Dermis microvascular lymphatic vessel endothelial cell (primary cell): Measurements from ENCODE around the gene PTCHD4. TPM values are rescaled to one million over a fixed set of nuclear protein-coding genes. Genes with fewer than 3 reads are reported as not detected.
A peak's percentile ranks its signal among the peaks of the same experiment; 100 is the strongest.

ENCODE experiments used
- DNase-seq, 2 donors: peaks; one replicate each; pipeline versions ENCODE4 v3.0.0 to v3.0.0-alpha.2; 2010; ENCODE audit warnings: low read depth in 2 of 2
- total RNA-seq: library from RNA; depleted of rRNA; stranded (reverse); fragments of >200 nt; gene quantifications from 2 replicates; pipeline ENCODE4 v1.2.1, GENCODE V29; 2014

The PTCHD4 gene
- total RNA-seq, 1 donor from 2014 or later, result 12.5 TPM

DNA sequence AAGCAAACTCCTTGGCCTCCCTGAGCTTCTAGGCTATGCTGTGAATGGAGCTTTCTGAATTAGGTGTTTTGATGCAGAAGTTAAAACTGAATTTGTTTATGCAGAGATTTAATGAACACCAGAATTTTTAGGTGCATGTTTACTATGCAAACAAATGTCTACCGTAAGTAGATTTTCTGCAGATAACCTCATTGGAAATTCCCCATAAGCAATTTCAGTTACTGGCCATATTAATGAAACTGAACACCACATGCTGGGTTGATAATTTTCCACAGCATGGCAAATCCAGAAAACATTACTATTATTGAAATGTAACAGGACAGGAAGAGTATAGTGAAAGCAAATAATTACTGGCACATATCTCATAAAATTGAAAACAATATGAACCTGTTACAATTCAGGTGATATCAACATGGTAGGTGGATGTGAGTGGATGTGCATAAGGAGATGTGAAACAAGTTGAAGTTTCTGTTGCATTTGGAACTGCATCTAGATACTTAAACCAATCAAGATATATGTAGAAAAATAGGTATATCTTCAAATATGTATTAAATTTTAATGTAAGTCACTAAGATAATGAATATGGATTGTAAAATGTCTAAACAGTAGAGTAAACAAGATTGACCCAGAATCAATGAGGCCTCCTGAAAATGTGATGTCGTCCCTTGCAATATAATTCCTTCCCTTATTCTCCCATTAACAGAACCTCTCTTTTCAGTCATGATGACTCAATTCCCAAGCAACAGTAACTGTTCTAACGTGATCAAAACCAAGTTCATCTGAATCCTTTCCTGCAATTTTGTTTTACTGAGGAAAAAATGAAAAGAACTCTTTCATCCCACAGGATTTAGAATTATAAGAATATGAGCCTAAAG, 11.0 kb downstream of the PTCHD4 start:
- DNase-seq, result peak in 1 of 2 donors; percentile 17

DNA sequence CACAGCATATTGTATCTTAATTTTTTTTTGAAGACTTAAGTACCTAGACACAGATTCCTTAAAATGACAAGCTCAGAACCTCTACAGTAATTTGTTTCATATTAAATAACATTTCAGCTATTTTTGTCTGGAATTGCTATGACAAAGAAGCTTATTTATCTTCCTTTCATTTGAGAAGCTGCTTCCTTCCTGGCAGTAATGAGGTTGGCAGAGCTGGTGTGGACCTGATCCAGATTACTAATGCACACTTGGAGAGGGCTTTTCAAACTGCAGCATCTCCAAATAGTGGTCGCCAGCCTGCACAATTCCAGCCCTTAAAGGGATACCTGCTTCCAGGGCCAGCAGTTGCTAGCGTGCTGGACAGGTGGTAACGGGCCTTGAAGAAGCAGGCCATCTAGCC, 12.1 kb downstream of the PTCHD4 start:
- peak; percentile 45 to 78 for DNase-seq

- no peak for DNase-seq
These were observed 18.3 kb downstream of the PTCHD4 start for GRCh38 chr6:48092550-48093217.

DNA sequence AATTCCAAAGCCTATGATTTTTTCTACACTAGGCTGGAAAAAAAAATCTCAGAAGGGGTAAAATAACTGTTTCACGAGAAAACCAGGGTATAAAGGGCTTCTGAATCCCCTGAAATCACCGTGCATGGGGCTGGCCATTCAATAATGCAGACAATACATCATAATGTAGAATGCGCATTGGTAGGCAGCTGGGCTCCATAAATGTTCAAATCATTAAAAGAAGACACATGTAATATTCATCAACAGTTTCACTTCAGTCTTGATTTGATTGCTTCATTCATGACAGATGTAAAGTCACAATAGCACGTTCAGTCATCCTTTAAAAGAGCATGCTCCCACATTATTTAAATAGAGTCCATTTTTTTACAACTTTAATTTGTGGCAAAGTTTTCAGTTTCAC, 20.5 kb downstream of the PTCHD4 start:
- no peak for DNase-seq

DNA sequence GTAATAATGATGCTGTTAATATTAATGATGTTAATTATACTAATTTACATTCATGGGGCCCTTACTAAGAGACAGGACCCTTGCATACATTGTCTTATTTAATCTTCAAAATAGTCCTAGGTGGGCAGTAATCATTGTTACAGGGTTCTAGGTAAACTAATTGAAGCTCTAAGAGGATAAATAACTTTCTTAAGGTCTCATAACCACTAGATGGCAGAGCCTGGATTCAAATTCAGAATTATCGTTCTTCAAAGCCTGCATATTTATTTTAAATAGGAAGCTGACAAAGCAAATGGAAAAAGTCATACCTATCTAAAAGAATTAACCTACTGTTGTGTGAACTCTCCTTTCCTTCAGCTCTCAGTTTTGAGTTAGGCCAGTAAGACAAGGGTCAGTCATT, 23.5 kb downstream of the PTCHD4 start:
- peak; percentile 54 to 69 for DNase-seq

DNA sequence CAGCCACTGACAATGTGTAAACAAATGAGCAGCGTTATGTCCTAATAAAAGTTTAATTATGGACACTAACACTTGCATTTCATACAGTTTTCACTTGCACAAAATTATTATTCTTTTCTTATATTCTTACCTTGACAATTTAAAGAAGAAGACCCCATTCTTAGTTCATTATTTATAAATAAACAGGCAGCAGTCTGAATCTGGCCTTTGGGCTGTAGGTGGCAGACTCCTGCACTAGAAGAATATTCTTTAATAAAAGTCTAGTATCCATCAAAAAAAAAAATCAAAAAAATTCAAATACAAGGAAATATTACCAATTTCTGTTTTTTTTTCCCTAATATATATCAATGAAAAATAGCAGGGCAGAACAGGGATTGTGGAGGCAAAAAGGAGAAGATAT, 24.8 kb downstream of the PTCHD4 start:
- DNase-seq, result no peak

- DNase-seq, result no peak
These were observed 25.8 kb downstream of the PTCHD4 start for GRCh38 chr6:48085131-48085741.

DNA sequence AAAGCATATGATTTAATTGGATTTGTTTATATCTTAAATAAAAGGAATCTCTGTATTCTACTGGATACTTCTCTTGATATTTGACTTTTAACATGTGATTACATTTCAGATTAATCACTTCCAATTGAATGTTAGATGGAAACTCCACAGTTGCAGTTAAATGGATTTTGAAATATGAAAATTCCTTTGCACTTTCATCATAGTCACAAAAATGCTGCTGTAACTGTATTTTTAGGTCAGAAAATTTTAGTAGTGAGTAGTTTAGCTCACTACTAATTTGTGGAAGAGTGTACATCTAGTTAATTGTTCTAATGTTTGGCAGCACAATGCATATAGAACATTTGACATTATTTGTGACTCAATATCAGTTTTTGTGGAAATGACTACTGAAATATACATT, 26.8 kb downstream of the PTCHD4 start:
- DNase-seq, result no peak

DNA sequence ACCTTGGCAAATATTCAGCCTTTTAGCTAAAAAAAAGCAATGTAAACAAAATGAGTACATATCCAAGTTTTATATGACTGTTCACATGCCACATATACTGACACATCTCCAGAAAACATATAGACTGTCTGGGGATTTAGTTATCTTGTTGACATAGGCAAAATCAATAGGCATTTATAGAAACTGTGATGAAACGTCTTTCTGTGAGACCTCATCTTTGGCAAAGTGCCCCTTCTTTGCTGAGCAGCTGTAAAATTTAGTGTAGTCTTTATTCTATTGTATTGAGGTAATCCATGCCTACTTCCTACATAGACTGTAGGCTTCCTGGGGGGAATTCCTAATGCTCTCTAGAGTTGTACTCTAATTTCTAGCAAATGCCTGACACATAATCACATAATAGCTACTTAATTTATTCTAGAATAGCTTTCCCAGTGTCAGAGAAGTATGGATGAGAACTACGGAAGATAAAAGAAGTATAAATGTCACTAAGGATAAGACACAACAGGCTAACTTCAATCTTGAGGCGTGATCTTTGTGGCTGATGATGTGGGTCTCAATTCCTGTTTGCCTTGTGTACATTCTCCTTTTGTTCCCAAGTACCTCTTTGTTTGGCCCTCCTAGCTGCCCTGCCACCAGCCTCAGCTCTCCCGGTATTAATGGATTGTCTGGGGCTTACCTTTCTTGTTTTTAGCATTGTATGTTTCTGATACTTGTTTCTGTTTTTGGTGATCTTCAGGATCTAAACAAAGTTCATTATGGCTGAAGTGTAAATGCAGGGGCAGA, 30.6 kb downstream of the PTCHD4 start:
- DNase-seq, result peak; percentile 18 to 86

GRCh38 chr6:48078120-48078519, 32.9 kb downstream of the PTCHD4 start:
- DNase-seq, result no peak

- no peak for DNase-seq
These were observed 35.8 kb downstream of the PTCHD4 start for GRCh38 chr6:48075181-48075580.

- DNase-seq, result no peak
These were observed 36.8 kb downstream of the PTCHD4 start for GRCh38 chr6:48073976-48074767.

GRCh38 chr6:48071833-48072232, 39.2 kb downstream of the PTCHD4 start:
- DNase-seq, result no peak

DNA sequence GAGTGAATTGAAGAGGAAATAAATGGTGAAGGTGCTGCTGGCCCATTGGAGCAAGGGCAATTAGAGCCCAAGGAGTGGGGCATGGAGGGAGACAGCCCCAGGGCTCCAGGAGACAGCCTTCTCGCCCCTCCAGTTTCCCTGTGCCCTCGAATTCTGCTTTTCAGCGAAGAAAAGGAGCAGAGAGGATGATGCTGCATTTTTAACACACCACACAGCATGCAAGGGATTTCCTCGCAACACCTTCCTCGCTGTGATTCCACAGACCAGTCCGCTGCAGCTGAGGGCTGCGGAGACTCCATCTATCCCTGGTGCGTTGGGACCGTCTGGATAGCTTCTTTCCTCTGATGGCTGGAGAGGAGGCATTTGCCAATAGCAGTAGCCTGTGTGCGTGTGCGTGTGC, 41.7 kb downstream of the PTCHD4 start:
- no peak for DNase-seq

- peak in 1 of 2 donors; percentile 6 for DNase-seq
These were observed 42.4 kb downstream of the PTCHD4 start for GRCh38 chr6:48068278-48069251.

DNA sequence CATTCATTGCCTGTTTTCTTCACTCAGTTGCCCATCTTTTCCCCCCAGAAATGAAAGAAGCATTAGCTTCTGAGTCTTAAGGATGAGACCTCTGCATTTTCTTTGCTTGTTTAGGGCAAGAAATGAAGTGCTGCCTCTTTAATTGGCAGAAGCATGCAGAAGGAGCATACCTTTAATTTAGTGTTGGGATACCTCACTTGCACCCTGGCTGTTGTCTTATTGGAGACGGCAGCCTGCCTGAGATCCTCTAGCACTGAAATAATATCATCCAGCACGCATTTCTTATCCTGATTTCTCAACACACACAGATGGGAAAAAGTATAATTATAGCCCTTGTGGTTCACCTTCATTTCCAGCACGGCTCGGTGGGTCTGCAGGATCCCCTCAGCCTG, 43.1 kb downstream of the PTCHD4 start:
- no peak for DNase-seq

DNA sequence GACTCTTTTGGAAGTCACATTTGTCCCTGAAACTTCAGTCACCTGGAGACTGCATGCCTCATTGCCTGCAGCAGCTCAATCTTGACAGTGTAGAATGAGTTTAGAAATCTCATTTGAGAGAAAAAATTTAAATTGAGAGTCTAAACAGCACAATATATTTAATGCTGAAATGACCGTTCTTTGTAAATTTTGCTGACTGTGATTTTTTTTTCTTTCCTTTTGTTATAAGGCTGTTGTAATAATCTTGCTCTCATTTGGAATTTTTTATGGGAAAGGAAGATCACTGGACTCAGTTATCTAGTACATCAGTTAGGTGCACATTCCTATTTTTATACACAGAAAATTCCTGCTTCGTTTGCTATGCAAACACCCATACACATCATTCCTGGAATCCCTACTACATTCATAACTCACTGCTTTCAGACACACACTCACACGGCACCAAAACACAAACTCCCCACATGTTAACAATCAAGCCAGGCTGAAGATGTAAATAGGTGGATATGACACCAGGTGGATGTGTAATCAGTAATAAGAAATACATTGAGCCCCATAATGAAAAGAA, 43.8 kb downstream of the PTCHD4 start:
- no peak for DNase-seq

DNA sequence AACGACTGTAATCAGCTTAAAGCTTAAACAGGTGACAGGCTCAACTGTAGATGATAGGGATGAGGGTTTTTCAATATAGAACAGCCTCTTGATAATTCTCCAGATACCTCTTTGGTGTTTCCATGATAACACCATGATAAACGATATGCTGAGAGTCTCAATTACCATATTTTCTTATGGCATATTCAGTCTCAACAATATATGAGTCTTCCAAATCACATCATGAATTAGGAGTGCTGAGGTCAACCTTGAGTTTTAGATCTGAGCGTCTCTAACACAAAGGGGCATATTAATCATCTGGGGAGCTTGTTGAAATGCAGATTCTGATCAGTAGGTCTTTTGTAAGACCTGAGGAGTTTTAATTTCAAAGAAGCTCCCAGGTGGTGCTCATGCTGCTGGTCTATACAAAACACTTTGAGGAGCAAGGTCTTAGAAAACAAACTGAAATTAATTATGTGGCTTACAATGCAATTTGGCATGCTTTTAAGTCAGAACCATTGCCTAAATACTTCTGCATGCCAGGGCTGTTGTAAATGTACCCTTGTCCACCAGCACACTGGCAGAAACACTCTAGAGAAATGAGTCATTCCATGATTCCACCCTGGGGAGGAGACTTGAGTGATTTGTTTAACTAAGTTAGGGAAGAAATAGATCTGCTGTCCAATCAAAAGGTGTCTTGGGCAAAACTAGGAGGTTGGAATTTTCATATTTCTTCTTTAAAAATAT, 49.6 kb downstream of the PTCHD4 start:
- DNase-seq, result no peak
